Activated naive CD4-positive, alpha-beta T cell treated with anti-CD3 and anti-CD28 coated beads, Interleukin-2, amount 10 ng/mL, durations not matched to agents 7 days and 5 days (primary cell): ENCODE measurements around the gene DCC.

Source experiments
- CTCF ChIA-PET: fragments of 350-600 bp; sonication (Branson Sonifier 250); formaldehyde crosslinking; loops from one replicate; lab custom pipeline; 2021; ENCODE audit warnings: antibody characterized with exemption; lab: Charles Lee
- DNase-seq: peaks from one replicate; pipeline ENCODE4 v3.0.0-alpha.2; 2020
- H3K27ac Mint-ChIP-seq: one replicate; pipeline ENCODE4 v1.8.0; 2021; ENCODE audit warnings: mild to moderate bottlenecking, moderate library complexity, mixed read lengths
- H3K27me3 Mint-ChIP-seq: one replicate; pipeline ENCODE4 v1.8.0; 2021; ENCODE audit warnings: mild to moderate bottlenecking, mixed read lengths
- H3K36me3 Mint-ChIP-seq: one replicate; pipeline ENCODE4 v1.8.0; 2021; ENCODE audit warnings: mixed read lengths
- H3K4me1 Mint-ChIP-seq: one replicate; pipeline ENCODE4 v1.8.0; 2021; ENCODE audit warnings: mixed read lengths
- H3K4me3 Mint-ChIP-seq: one replicate; pipeline ENCODE4 v1.8.0; 2021; ENCODE audit warnings: mild to moderate bottlenecking, moderate library complexity, mixed read lengths
- H3K9me3 Mint-ChIP-seq: one replicate; pipeline ENCODE4 v1.8.0; 2021; ENCODE audit warnings: mixed read lengths

The DCC gene

DNA sequence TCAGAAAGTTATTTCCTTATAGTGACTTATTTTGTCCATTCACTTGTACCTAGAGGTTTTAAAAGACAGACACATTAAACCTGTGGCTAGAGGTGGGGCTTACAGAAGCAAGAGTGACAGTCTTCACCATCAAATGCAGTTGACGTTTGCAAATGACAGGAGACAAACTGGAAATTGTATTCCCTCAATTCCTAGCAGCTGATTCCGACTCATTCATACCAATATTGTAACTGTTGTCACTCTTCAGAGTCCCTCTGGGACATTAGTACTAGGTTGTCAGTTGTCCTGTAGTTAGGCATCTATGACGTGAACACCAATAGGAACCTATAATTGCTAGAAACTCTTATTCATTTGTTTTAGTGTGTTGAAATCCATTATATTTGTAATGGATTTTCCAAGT is 794.7 kb downstream of the DCC start:
- H3K27ac Mint-ChIP-seq: no peak overlapping the region
- CTCF ChIA-PET: interaction anchor here (0.6 kb wide), 1 partner anchor 1608 kb away, joined by 3 read pairs; no protein-coding TSS in a partner anchor
- no peaks in the 10 kb centered on the region for H3K27me3 Mint-ChIP-seq
- no peak overlapping the region for H3K4me3 Mint-ChIP-seq
- no peaks in the 10 kb centered on the region for H3K4me1 Mint-ChIP-seq
- no peak for DNase-seq
- H3K9me3 Mint-ChIP-seq: peaks cover 2% of the 10 kb centered on the region
- H3K36me3 Mint-ChIP-seq: no peaks in the 10 kb centered on the region

- Mint-ChIP-seq H3K27me3 (no peaks in the 10 kb centered on the region), H3K9me3 (peaks cover 3% of the 10 kb centered on the region), H3K4me3 (no peak overlapping the region), H3K27ac (no peak overlapping the region), H3K36me3 (no peaks in the 10 kb centered on the region), H3K4me1 (no peaks in the 10 kb centered on the region)
- CTCF ChIA-PET: no interaction called here
- no peak for DNase-seq
Measured at GRCh38 chr18:53135654-53136053, 795.7 kb downstream of the DCC start.

GRCh38 chr18:53139746-53140500 is 799.9 kb downstream of the DCC start:
- H3K27ac Mint-ChIP-seq: no peak overlapping the region
- CTCF ChIA-PET: no interaction called here
- no peaks in the 10 kb centered on the region for H3K36me3 Mint-ChIP-seq
- peaks cover 7% of the 10 kb centered on the region for H3K9me3 Mint-ChIP-seq
- H3K4me1 Mint-ChIP-seq: no peaks in the 10 kb centered on the region
- no peak for DNase-seq
- H3K27me3 Mint-ChIP-seq: no peaks in the 10 kb centered on the region
- H3K4me3 Mint-ChIP-seq: no peak overlapping the region

DNA sequence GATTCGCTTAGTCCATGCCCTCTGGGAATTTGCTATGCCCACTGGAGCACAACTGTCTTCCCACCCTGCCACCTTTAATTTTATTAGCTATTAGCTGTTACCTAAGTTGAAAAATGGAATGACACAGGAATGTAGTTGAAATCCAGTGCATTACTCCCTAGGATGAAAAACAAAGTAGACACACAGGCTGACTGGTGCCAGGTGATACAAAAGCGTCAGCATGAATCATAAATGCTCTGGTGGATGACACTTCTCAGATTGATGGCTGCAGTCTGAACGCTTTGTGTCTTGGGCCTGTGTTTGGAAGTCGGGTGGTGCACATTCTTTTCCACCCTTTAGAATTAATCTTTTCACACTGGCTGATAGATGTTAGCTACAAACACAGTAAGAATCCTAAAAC is 802.0 kb downstream of the DCC start:
- H3K36me3 Mint-ChIP-seq: no peaks in the 10 kb centered on the region
- no peak overlapping the region for H3K27ac Mint-ChIP-seq
- no peaks in the 10 kb centered on the region for H3K4me1 Mint-ChIP-seq
- H3K4me3 Mint-ChIP-seq: no peak overlapping the region
- H3K27me3 Mint-ChIP-seq: no peaks in the 10 kb centered on the region
- CTCF ChIA-PET: no interaction called here
- no peak for DNase-seq
- H3K9me3 Mint-ChIP-seq: peaks cover 7% of the 10 kb centered on the region

GRCh38 chr18:53147472-53147871 is 807.5 kb downstream of the DCC start:
- CTCF ChIA-PET: no interaction called here
- H3K4me1 Mint-ChIP-seq: no peaks in the 10 kb centered on the region
- no peaks in the 10 kb centered on the region for H3K36me3 Mint-ChIP-seq

DNA sequence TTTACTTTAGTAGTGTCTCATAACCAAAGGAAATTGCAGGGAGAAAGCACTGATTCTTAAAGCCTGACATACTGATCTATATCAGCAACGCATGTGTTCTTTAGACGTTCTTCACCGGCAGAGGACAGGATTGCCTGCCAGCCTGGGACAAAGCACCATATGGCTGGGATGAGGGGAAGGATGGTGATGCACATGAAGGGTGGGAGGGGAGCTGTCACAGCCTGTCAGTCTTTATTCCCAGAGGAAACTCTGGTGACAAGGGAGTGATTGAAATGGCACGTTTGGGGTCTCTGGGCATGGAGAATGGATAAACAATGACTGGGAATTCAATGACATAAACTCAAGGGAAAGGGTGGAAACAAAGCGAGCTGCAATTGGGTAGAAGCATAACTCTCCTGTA is 808.1 kb downstream of the DCC start:
- H3K36me3 Mint-ChIP-seq: no peaks in the 10 kb centered on the region
- no peaks in the 10 kb centered on the region for H3K4me1 Mint-ChIP-seq
- H3K27me3 Mint-ChIP-seq: no peaks in the 10 kb centered on the region
- no peak for DNase-seq
- H3K4me3 Mint-ChIP-seq: no peak overlapping the region
- peaks cover 8% of the 10 kb centered on the region for H3K9me3 Mint-ChIP-seq
- CTCF ChIA-PET: no interaction called here
- H3K27ac Mint-ChIP-seq: no peak overlapping the region

More at GRCh38 chr18:53147472-53147871, 807.5 kb downstream of the DCC start:
- peaks cover 8% of the 10 kb centered on the region for H3K9me3 Mint-ChIP-seq
- DNase-seq: no peak
- H3K27ac Mint-ChIP-seq: no peak overlapping the region
- no peaks in the 10 kb centered on the region for H3K27me3 Mint-ChIP-seq
- H3K4me3 Mint-ChIP-seq: no peak overlapping the region

DNA sequence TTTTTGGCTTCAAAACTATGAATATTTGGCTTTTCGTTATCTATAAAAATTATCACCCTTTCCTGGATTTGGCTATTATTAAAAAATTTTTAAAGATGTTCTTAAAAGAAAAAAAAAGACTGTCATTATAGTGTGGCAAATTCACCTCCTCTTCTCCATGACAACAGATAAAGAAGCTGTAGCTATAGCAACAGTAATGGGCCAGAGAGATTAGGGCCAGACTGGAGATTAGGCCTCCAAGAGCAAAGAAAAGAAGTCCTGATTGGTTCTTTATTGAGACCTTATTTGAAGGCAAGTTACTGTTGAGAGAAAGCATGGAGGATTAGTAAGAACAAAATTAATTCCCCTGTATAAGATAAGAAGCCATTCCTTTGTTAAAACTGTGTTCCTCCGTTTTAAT is 812.5 kb downstream of the DCC start:
- H3K4me3 Mint-ChIP-seq: no peak overlapping the region
- H3K27me3 Mint-ChIP-seq: no peaks in the 10 kb centered on the region
- no peak overlapping the region for H3K27ac Mint-ChIP-seq
- H3K9me3 Mint-ChIP-seq: peaks cover 8% of the 10 kb centered on the region
- no peaks in the 10 kb centered on the region for H3K4me1 Mint-ChIP-seq
- CTCF ChIA-PET: interaction anchor here (0.8 kb wide), 1 partner anchor 9 kb away, joined by 3 read pairs; no protein-coding TSS in a partner anchor
- H3K36me3 Mint-ChIP-seq: no peaks in the 10 kb centered on the region
- no peak for DNase-seq

- Mint-ChIP-seq H3K27me3 (no peaks in the 10 kb centered on the region), H3K36me3 (no peaks in the 10 kb centered on the region), H3K4me1 (no peaks in the 10 kb centered on the region), H3K4me3 (no peak overlapping the region), H3K27ac (no peak overlapping the region), H3K9me3 (peaks cover 5% of the 10 kb centered on the region)
- DNase-seq: no peak
- CTCF ChIA-PET: interaction anchor here (0.8 kb wide), 1 partner anchor 10 kb away, joined by 3 read pairs; no protein-coding TSS in a partner anchor
Measured at GRCh38 chr18:53153281-53153680, 813.3 kb downstream of the DCC start.

- no peaks in the 10 kb centered on the region for H3K4me1 Mint-ChIP-seq
- H3K27ac Mint-ChIP-seq: no peak overlapping the region
- no peaks in the 10 kb centered on the region for H3K36me3 Mint-ChIP-seq
Measured at GRCh38 chr18:53153800-53154199, 813.8 kb downstream of the DCC start.

GRCh38 chr18:53165770-53166169 is 825.8 kb downstream of the DCC start:
- no peak for DNase-seq
- no peaks in the 10 kb centered on the region for H3K27me3 Mint-ChIP-seq
- H3K4me1 Mint-ChIP-seq: no peaks in the 10 kb centered on the region
- peaks cover 15% of the 10 kb centered on the region for H3K9me3 Mint-ChIP-seq
- no peaks in the 10 kb centered on the region for H3K36me3 Mint-ChIP-seq
- no peak overlapping the region for H3K27ac Mint-ChIP-seq
- CTCF ChIA-PET: no interaction called here
- no peak overlapping the region for H3K4me3 Mint-ChIP-seq

More at GRCh38 chr18:53153800-53154199, 813.8 kb downstream of the DCC start:
- CTCF ChIA-PET: no interaction called here
- Mint-ChIP-seq H3K27me3 (no peaks in the 10 kb centered on the region), H3K4me3 (no peak overlapping the region), H3K9me3 (peaks cover 4% of the 10 kb centered on the region)
- no peak for DNase-seq

DNA sequence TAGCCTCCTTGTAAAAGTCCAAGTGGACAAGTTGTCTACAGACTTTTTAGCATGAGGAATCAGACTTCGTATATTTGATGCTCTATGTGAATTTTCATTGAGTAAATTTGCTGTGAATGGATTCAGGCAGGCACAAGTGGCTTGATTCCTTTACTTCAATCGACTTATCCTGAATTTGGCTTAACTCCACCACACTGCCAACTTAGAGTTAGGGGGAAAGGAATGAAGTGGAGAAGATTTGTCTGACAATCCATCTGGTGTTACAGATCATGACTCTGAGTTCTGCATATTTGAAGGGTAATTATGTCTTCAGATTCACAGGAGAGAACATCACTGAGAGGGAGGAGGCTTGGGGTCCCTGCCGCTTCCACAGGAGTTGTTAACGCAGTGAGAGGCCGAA is 829.3 kb downstream of the DCC start:
- no peak overlapping the region for H3K27ac Mint-ChIP-seq
- no peak for DNase-seq
- peaks cover 14% of the 10 kb centered on the region for H3K9me3 Mint-ChIP-seq
- H3K27me3 Mint-ChIP-seq: no peaks in the 10 kb centered on the region
- H3K4me3 Mint-ChIP-seq: no peak overlapping the region
- CTCF ChIA-PET: no interaction called here
- H3K4me1 Mint-ChIP-seq: no peaks in the 10 kb centered on the region
- H3K36me3 Mint-ChIP-seq: no peaks in the 10 kb centered on the region

- DNase-seq: no peak
- CTCF ChIA-PET: no interaction called here
- Mint-ChIP-seq H3K36me3 (no peaks in the 10 kb centered on the region), H3K9me3 (peaks cover 2% of the 10 kb centered on the region), H3K27me3 (no peaks in the 10 kb centered on the region), H3K4me3 (no peak overlapping the region), H3K4me1 (no peaks in the 10 kb centered on the region), H3K27ac (no peak overlapping the region)
Measured at GRCh38 chr18:53191634-53192033, 851.6 kb downstream of the DCC start.

GRCh38 chr18:53193870-53194269 is 853.9 kb downstream of the DCC start:
- Mint-ChIP-seq H3K4me1 (no peaks in the 10 kb centered on the region), H3K4me3 (no peak overlapping the region), H3K27me3 (no peaks in the 10 kb centered on the region), H3K9me3 (peaks cover 2% of the 10 kb centered on the region), H3K27ac (no peak overlapping the region), H3K36me3 (no peaks in the 10 kb centered on the region)
- CTCF ChIA-PET: no interaction called here
- no peak for DNase-seq

DNA sequence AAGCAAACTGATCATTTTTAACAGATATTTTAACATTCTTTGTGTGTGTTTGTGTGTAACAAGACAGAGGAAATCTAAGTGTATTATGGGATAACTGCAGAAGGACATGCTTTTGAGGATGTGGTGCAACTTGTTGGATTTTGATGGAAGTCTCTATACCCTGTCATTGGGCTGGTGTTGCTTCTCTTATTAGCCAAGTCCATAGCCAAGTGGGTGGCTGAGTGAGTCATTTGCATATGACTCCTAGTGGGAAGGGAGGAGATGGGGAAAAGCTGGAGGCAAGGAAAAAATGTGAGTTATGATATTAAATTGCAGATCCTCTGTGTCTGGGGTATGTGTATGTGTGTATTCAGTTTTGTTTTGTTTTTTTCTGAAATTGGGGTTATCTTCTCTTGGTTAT is 879.9 kb downstream of the DCC start:
- CTCF ChIA-PET: no interaction called here
- no peaks in the 10 kb centered on the region for H3K4me1 Mint-ChIP-seq
- peaks cover 7% of the 10 kb centered on the region for H3K9me3 Mint-ChIP-seq
- no peaks in the 10 kb centered on the region for H3K36me3 Mint-ChIP-seq
- H3K27me3 Mint-ChIP-seq: no peaks in the 10 kb centered on the region
- DNase-seq: no peak
- no peak overlapping the region for H3K4me3 Mint-ChIP-seq
- H3K27ac Mint-ChIP-seq: no peak overlapping the region

GRCh38 chr18:53224128-53224778 is 884.3 kb downstream of the DCC start:
- DNase-seq: no peak
- Mint-ChIP-seq H3K4me1 (no peaks in the 10 kb centered on the region), H3K9me3 (peaks cover 1% of the 10 kb centered on the region), H3K36me3 (no peaks in the 10 kb centered on the region), H3K4me3 (no peak overlapping the region), H3K27me3 (no peaks in the 10 kb centered on the region), H3K27ac (no peak overlapping the region)
- CTCF ChIA-PET: interaction anchor here (0.6 kb wide), 1 partner anchor 52 kb away, joined by 3 read pairs; no protein-coding TSS in a partner anchor
